Measurements from ENCODE around the gene STRN3.
"Not testable (repeated sequence)": the region's sequence is repeated elsewhere in the genome, so short reads cannot be mapped to it uniquely, and the experiment has no call there.

The STRN3 gene

DNA sequence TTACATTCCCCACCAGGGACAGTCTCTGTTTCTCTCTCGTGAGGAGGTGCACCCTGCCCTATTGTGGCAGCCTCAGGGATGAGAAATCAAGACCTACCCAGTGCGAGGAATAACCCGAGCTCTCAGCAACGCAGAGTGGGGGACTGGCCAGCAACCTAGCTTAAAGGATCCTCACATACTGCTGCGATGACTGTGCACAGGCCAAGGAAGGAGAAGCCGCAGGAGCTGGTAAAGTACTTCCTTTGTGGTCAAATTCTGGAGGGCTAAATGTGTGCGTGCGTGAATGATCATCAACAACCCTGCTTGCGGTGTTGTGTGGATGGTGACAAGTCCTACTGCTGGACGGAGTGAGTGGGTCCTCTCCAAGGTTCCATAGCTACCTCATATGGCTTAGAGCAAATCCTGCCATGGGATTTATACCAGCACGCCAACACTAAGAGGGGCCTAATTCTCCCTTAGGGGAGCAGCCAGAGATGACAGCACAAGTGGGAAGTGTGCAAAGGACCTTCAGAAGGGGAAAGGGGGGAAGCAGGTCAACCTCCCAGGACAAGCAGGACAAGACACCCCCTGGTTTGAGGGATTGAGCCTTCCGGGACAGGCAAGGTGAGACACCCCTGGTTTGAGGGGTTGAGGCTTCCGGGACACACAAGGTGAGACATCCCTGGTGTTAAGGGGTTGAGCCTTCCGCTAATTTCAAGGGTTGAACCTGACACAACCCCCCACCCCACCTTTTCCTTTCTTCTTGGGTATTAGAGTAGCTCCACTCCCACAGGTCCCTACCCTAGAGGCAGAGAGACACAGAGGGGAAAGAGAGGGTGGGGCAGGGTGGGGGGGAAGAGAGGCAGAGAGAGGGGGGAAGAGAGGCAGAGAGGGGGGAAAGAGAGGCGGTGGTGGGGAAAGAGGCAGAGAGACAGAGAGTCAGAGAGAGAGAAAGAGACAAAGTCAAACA lies 59.5 kb downstream of the STRN3 start:
- DNase-seq (ENCODE audit: low read depth) = no peak
- no peak overlapping the region for H3K4me3 ChIP-seq (ENCODE audit: low read depth, low read length)
- TF ChIP-seq, protein P1, sequence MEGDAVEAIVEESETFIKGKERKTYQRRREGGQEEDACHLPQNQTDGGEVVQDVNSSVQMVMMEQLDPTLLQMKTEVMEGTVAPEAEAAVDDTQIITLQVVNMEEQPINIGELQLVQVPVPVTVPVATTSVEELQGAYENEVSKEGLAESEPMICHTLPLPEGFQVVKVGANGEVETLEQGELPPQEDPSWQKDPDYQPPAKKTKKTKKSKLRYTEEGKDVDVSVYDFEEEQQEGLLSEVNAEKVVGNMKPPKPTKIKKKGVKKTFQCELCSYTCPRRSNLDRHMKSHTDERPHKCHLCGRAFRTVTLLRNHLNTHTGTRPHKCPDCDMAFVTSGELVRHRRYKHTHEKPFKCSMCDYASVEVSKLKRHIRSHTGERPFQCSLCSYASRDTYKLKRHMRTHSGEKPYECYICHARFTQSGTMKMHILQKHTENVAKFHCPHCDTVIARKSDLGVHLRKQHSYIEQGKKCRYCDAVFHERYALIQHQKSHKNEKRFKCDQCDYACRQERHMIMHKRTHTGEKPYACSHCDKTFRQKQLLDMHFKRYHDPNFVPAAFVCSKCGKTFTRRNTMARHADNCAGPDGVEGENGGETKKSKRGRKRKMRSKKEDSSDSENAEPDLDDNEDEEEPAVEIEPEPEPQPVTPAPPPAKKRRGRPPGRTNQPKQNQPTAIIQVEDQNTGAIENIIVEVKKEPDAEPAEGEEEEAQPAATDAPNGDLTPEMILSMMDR (IDR thresholded peaks at IDR 0.05; ENCODE audit: control insufficient read depth, extremely low read depth, insufficient read depth) = no peak

DNA sequence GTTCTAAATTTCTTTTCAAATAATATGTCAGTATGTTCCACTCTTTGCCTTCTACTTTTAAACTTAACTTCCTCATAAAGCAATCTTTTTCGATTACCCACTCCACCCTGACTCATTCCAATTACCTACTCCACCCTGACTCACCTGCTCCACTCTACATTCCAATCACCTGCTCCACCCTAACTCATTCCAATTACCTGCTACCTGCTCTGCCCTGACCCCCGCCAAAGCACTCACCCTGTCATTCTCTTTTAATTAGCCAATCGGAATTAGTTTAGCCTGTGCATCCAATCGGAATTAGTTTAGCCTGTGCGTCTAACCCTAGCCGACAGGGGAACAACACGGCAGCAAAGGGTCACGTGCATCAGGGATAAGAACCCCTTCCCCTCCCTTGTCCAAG lies 60.3 kb downstream of the STRN3 start:
- not testable (repeated sequence) for H3K4me3 ChIP-seq (ENCODE audit: low read depth, low read length); DNase-seq (ENCODE audit: low read depth)

DNA sequence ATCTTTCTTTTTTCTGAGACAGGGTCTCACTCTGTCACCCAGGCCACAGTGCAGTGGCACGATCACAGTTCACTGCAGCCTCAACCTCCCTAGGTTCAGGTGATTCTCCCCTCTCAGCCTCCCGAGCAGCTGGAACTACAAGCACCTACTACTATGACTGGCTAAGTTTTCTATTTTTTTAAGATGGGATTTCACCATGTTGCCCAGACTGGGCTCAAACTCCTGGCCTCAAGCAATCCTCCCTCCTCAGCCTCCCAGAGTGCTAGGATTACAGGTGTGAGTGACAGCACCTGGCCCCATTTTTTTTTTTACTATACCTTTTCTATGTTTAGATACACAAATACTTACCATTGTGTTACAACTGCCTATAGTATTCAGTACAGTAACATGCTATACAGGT lies 63.6 kb downstream of the STRN3 start:
- H3K4me3 ChIP-seq (ENCODE audit: low read depth, low read length); DNase-seq (ENCODE audit: low read depth): not testable (repeated sequence)

DNA sequence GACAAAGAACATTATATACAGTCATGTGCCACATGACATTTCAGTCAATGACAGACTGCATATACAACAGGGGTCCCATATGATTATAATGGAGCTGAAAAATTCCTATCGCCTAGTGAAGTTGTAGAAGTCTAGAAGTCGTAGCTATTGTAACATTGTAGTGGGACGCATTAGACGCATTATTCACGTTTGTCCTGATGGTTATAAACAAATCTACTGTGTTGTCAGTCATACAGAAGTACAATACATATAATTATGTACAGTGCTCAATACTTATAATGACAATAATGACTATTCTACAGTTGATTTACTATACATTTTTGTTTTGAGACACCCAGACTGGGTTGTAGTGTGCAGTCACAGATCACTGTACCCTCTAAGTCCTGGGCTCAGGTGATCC lies 64.8 kb downstream of the STRN3 start:
- H3K4me3 ChIP-seq (ENCODE audit: low read depth, low read length) = no peak overlapping the region
- no peak for DNase-seq (ENCODE audit: low read depth)
- TF ChIP-seq, protein P1 (IDR thresholded peaks at IDR 0.05; ENCODE audit: control insufficient read depth, extremely low read depth, insufficient read depth) = no peak

DNA sequence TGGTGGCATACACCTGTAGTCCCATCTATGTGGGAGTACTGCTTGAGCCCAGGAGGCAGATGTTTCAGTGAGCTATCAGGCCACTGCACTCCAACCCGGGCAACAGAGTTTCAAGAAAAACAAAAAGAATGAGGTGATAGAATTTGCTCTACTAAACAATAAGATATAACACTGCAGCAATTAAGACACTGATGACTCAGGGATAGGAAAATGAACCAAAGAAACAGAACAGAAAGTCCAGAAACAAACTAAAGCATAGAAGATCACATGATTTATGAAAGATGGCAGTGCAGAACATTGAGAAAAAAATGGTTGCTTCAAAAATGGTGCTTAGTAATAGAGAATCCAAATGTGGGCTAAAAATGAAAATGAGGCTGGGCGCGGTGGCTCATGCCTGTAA lies 66.0 kb downstream of the STRN3 start:
- no peak for DNase-seq (ENCODE audit: low read depth)
- TF ChIP-seq, protein P1 (IDR thresholded peaks at IDR 0.05; ENCODE audit: control insufficient read depth, extremely low read depth, insufficient read depth) = no peak
- H3K4me3 ChIP-seq (ENCODE audit: low read depth, low read length) = no peak overlapping the region

DNA sequence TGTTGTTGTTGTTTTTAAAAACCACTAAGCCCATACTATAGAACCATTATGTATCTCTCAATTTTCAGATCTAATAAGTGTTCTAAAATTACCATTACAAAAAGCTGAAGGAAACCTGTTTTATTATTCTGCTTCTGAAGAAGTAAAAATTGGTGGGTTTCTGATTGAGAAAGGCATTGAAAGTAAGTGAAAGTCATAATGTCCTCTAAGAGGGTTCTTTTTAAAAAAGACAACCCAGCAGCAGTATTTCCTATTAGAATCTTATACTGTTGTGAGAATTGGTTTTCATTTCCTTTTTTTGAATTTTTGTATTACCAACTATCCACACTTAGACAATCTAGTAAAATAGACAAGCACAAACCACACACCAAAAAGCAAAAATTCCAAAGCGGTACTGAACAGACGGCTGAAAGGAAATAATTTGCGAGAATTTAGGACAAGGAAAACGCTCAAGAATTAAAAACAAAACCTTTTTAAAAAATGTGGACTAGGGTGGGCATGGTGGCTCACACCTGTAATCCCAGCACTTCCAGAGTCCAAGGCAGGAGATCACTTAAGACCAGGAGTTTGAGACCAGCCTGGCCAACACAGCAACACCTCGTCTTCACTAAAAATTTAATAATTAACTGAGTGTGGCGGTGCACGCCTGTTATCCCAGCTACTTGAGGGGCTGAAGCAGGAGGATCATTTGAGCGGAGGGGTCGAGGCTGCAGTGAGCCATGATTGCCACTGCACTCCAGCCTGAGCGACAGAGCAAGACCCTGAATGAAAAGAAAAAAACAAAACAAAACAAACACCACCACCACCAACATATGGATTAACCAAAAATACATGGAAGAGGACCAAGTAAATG lies 67.4 kb downstream of the STRN3 start:
- TF ChIP-seq, protein P1 (IDR thresholded peaks at IDR 0.05; ENCODE audit: control insufficient read depth, extremely low read depth, insufficient read depth) = no peak
- no peak for DNase-seq (ENCODE audit: low read depth)
- H3K4me3 ChIP-seq (ENCODE audit: low read depth, low read length) = no peak overlapping the region

DNA sequence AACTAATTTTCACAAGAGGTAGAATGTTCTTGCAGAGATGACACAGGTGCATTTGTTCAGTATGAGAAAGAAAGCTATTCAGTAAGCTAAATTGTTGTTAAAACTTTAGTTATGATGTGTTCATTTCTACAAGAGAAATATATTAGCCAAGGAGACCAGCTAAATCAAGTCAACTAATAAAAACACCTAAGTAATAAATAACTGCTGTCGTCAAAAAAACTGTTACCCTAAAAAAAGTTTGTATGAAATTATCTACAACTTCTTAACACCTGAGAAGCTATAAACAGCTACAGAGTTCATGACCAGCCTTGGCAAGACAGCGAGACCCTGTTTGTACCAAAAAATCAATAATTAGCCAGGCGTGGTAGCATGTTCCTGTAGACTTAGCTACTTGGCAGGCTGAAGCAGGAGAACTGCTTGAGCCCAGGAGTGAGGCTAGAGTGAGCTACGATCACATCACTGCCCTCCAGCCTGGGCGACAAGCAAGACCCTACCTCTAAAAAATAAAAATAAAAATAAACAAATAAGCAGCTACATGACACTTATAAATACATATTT lies 68.3 kb downstream of the STRN3 start:
- TF ChIP-seq, protein P1 (IDR thresholded peaks at IDR 0.05; ENCODE audit: control insufficient read depth, extremely low read depth, insufficient read depth) = no peak
- DNase-seq (ENCODE audit: low read depth) = peak; percentile 54
- H3K4me3 ChIP-seq (ENCODE audit: low read depth, low read length) = no peak overlapping the region
